ENCODE data around the gene CTRL. TPM values are rescaled to one million over a fixed set of nuclear protein-coding genes. Genes with fewer than 3 reads are reported as not detected.
A peak's percentile ranks its signal among the peaks of the same experiment; 100 is the strongest.

Gene CTRL
- polyA plus RNA-seq, 3 donors: 0.69 to 17.4 (median 1.6) TPM

DNA sequence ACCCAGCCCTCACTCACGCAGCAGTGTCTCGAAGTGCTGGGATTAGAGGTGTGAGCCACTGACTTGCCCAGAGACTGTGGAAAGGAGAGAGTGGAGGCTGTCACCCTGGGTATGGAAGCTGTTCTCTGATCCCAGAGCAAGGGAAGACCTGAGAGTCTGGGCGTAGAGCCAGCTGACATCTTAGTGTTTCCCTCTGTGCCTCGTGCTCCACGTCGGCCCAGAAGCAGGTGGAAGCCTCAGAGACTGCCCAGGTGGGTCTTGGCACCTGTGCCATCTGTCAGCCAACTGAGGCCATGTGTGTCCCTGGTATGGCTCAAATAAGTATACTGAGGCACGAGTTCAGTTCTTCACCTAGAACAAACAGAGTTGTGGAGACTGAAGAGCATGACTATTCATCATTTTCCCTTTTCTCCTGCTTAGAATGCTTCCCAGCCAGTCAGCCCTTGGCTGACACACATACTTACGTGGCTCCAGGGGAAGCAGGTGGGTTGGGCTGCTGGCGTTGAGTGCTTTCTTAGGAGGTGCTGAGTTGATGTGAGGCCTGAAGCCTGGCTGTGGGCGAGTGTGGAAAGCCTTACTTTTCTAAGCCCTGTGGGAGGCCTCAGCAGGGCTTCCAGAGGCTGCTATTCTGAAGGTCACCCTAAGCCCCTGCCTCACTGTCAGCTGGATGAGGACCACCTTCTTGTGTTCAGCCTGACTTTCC is 8.1 kb downstream of the CTRL start:
- no peak for DNase-seq
- H3K9me3 ChIP-seq (replicated peaks in 1 of 2; ENCODE audit: control insufficient read depth in 1 of 2, insufficient read depth in 1 of 2, low read length in 2 of 2): no peaks in the 10 kb centered on the region
- WGBS (ENCODE audit: insufficient coverage): 88% methylated on average over 8 of the region's 10 CpGs
- Mint-ChIP-seq H3K4me1 (no peaks in the 10 kb centered on the region), H3K27ac (peak overlapping the region in 2 of 7 donors; percentile 45 to 62), H3K9me3 (no peaks in the 10 kb centered on the region), H3K4me3 (no peak overlapping the region), H3K27me3 (ENCODE audit: low read depth in 3 of 3) (peaks cover 0 to 2% (median 0%) of the 10 kb centered on the region in 3 donors), H3K36me3 (peaks cover 40 to 67% of the 10 kb centered on the region in 2 donors)
- intact Hi-C loops (cut with micrococcal nuclease): no loop called here
- peaks cover 93% of the 10 kb centered on the region for H4K20me1 ChIP-seq (ENCODE audit: insufficient read depth, low read length)
- H3K36me3 ChIP-seq (replicated peaks in 1 of 2; ENCODE audit: control insufficient read depth in 1 of 2, insufficient read depth in 2 of 2, low read length in 2 of 2): peaks cover 42 to 81% of the 10 kb centered on the region in 2 donors
- H3K4me3 ChIP-seq (replicated peaks in 1 of 3; ENCODE audit: low read depth in 2 of 3, low read length in 3 of 3): no peak overlapping the region
- no peak overlapping the region for H3K9ac ChIP-seq (ENCODE audit: insufficient read depth, low read length, poor library complexity, severe bottlenecking)
- no peaks in the 10 kb centered on the region for H3K27me3 ChIP-seq (ENCODE audit: control insufficient read depth in 2 of 2, insufficient read depth in 2 of 2, low read length in 2 of 2)
- H3K27ac ChIP-seq (ENCODE audit: low read depth in 1 of 2, low read length in 2 of 2): no peak overlapping the region
- no peak overlapping the region for H2AFZ ChIP-seq (ENCODE audit: insufficient read depth, low read depth, low read length, poor library complexity, severe bottlenecking)
- TF ChIP-seq CTCF (IDR thresholded peaks at IDR 0.05): no peak
- H3K79me2 ChIP-seq (ENCODE audit: insufficient read depth, low read length): peaks cover 25% of the 10 kb centered on the region
- no peak overlapping the region for H3K4me2 ChIP-seq (replicated peaks; ENCODE audit: extremely low read depth, low read length, poor library complexity, severe bottlenecking)
- no peaks in the 10 kb centered on the region for H3K4me1 ChIP-seq (ENCODE audit: control insufficient read depth in 1 of 2, insufficient read depth in 2 of 2, low read length in 2 of 2)

- Histone ChIP-seq H3K27me3 (ENCODE audit: control insufficient read depth in 2 of 2, insufficient read depth in 2 of 2, low read length in 2 of 2) (no peaks in the 10 kb centered on the region), H4K20me1 (ENCODE audit: insufficient read depth, low read length) (peaks cover 91% of the 10 kb centered on the region), H3K4me1 (ENCODE audit: control insufficient read depth in 1 of 2, insufficient read depth in 2 of 2, low read length in 2 of 2) (no peaks in the 10 kb centered on the region), H3K4me3 (replicated peaks in 1 of 3; ENCODE audit: low read depth in 2 of 3, low read length in 3 of 3) (no peak overlapping the region), H3K9ac (ENCODE audit: insufficient read depth, low read length, poor library complexity, severe bottlenecking) (no peak overlapping the region), H3K79me2 (ENCODE audit: insufficient read depth, low read length) (peaks cover 31% of the 10 kb centered on the region), H3K4me2 (replicated peaks; ENCODE audit: extremely low read depth, low read length, poor library complexity, severe bottlenecking) (no peak overlapping the region), H3K9me3 (replicated peaks in 1 of 2; ENCODE audit: control insufficient read depth in 1 of 2, insufficient read depth in 1 of 2, low read length in 2 of 2) (no peaks in the 10 kb centered on the region), H3K36me3 (replicated peaks in 1 of 2; ENCODE audit: control insufficient read depth in 1 of 2, insufficient read depth in 2 of 2, low read length in 2 of 2) (peaks cover 46 to 81% of the 10 kb centered on the region in 2 donors), H3K27ac (ENCODE audit: low read depth in 1 of 2, low read length in 2 of 2) (no peak overlapping the region), H2AFZ (ENCODE audit: insufficient read depth, low read depth, low read length, poor library complexity, severe bottlenecking) (no peak overlapping the region)
- Mint-ChIP-seq H3K9me3 (no peaks in the 10 kb centered on the region), H3K27me3 (ENCODE audit: low read depth in 3 of 3) (peaks cover 0 to 2% (median 0%) of the 10 kb centered on the region in 3 donors), H3K36me3 (peaks cover 44 to 69% of the 10 kb centered on the region in 2 donors), H3K4me1 (peaks cover under 1% of the 10 kb centered on the region), H3K4me3 (no peak overlapping the region), H3K27ac (peak overlapping the region in 1 of 7 donors; percentile 54)
- intact Hi-C loops (cut with micrococcal nuclease): no loop called here
- no peak for DNase-seq
- no peak for TF ChIP-seq CTCF (IDR thresholded peaks at IDR 0.05)
- 78% methylated on average over 4 of the region's 8 CpGs for WGBS (ENCODE audit: insufficient coverage)
Measured at GRCh38 chr16:67922740-67923139, 8.9 kb downstream of the CTRL start.

Measured in CD14-positive monocyte (primary cell).